GM21360 (cell line): ENCODE results near the gene ACSS1.
A peak's percentile ranks its signal among the peaks of the same experiment; 100 is the strongest.

Experiments used
- ATAC-seq: cut with Tn5 transposase; IDR thresholded peaks from one replicate; pipeline ENCODE4 v1.9.1; 2021; ENCODE audit warnings: mild to moderate bottlenecking, moderate library complexity; ENCODE audit not compliant: unreplicated experiment

The ACSS1 gene

DNA sequence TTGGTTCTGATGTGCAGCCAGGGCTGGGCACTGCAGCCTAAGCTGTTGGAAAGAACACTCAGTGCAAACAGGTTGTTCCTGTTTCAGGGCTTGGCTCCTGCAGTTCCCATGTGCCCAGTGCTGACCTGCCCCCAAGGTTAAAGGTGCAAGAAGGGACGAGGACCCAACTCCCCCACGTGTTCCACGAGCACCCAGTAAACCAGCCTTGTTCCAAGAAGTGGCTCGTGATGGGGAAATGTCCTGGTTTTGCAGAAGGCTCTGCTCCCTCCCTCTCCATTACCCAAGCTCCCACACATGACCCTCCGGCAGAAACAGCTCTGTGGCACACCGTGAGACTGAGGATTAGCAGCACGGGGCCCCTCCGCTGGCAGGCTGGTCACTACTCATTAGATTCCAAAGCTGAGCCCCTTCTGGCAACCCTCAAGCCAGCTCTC is 9.4 kb downstream of the ACSS1 start:
- no peak for ATAC-seq

GRCh38 chr20:25047766-25048165 is 10.2 kb downstream of the ACSS1 start:
- no peak for ATAC-seq

- ATAC-seq, result no peak
Measured at GRCh38 chr20:25046736-25047666, 10.9 kb downstream of the ACSS1 start.

GRCh38 chr20:25046181-25046641 is 11.7 kb downstream of the ACSS1 start:
- ATAC-seq, result no peak

DNA sequence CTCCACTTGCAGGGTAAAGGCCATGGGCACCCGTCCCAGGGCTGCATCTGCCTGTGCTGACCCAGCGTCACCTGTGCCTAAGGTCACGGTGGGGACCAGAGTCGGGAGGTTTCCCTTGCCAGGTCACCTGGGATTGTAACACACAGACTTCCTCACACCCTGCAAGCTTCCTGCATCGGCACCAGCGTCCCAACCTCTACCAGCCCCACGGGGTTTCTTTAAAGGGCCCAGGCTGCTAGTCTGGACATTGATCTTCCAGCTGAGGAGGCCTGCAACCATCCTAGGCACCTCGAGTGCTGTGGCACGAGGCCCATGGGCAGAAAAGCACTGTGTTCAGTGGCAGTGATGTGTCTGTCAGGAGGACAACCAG is 12.6 kb downstream of the ACSS1 start:
- ATAC-seq, result no peak

DNA sequence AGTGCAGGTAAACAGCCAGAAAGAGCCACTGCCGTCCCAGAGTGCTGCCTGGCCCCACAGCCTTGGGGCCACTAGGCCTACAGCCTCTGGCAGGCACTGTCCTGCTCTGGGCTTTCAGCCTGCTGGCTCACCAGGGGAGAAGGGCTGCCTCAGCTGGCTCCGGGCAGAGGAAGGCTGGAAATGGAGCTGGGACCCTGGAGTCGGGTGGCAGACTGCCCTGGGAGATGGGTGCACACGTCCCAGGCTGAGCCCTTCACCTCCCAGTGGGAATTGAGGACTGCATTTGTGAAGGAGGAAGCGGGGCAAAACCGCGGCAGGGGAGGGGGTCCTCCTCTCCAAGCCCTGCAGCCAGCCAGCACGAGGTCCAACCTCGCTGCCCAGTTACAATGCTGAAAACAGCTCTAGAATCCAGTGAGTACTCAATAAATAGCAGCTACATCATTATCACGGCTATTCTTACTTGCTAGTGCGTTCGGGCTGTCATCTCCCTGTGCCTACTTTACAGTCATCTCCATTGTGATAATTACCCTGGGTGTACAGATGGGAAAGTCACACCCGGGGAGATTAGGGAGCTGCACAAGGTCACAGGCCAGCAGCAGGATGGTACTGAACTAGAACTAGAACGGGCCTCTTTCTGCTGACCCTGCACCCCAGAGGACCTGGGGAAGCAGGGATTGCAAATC is 13.1 kb downstream of the ACSS1 start:
- ATAC-seq, result no peak

- no peak for ATAC-seq
Measured at GRCh38 chr20:25044261-25044560, 13.7 kb downstream of the ACSS1 start.

DNA sequence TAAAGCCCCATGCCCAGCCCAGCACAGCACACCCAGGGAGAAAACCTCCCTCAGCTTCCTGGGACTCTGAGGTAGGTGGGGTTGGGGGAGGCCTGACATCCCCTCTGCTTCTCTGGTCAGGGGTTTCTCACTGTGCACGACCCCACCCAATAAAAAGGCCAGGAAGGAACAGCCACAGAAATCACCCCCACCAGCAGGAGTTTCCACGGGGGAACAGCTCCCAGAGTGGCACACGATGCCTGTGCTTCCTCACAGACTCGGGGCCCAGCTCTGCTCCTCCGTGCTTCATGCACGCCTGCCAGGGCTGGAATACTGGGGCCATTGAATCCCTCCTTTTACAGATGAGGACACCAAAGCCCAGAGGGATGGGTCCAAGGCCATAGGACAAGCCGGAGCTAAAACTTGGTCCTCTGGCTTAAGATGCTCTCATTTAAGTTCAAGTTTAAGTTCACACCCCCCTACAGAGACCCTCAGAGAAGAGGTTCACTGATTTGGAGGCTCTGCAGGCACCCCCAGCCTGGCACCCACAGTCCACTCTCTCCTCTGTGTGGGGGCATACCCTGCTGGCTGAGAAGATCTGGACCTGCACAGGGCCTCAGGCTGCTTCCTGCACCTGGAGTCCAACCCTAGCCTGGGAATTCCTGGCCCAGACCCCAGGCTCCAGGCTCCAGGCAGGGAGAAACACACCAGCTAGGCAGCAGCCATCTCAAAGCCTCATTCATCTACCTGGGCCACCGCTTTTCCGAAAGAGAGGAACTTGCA is 14.3 kb downstream of the ACSS1 start:
- ATAC-seq, result no peak

DNA sequence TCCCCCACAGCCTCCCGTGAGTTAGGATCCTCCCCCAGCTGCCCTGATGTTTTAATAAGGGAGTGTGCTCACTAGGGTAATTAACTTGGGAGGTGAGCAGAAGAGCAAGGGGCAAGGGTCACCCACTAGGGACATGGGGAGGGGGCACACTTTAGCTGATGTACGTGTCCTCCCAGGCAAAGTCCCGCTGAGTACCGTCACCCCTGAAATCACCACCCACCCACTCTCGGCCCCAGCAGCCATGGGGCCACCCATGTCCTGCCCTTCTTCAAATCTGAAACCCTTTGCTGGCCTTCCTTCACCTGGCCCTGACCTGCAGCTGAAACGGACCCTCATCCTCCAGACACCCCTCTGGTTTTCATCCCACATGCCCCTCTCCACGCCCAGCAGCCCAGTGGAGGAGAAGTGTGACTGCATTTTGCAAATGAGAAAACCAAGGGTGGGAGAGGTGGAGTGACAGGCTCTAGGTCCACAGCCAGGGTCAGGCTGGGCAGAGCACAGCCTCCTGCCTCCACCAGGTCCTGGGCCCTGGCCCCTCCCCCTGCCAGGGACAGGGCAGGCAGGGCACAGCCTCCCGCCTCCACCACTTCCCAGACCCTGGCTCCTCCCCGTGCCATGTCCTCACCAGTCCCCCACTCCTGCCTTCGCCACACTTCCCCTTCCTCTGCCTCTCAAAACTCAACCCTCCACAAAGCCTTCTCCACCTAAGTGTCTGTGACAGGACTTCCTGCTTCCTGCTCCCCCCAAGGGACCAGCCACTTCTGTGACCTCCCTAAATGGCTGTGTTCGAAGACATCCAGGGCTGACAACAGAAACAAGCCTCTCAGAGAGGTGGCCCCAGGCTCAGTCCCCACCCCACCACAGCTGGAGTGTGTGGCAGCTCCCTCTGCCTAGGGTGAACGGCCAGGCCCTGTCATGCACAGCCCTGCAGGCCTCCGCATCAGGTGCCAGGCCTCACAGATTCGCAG is 15.1 kb downstream of the ACSS1 start:
- ATAC-seq, result peak; percentile 93

- ATAC-seq, result no peak
Measured at GRCh38 chr20:25041813-25042530, 16.0 kb downstream of the ACSS1 start.

GRCh38 chr20:25040438-25040831 is 17.5 kb downstream of the ACSS1 start:
- no peak for ATAC-seq

DNA sequence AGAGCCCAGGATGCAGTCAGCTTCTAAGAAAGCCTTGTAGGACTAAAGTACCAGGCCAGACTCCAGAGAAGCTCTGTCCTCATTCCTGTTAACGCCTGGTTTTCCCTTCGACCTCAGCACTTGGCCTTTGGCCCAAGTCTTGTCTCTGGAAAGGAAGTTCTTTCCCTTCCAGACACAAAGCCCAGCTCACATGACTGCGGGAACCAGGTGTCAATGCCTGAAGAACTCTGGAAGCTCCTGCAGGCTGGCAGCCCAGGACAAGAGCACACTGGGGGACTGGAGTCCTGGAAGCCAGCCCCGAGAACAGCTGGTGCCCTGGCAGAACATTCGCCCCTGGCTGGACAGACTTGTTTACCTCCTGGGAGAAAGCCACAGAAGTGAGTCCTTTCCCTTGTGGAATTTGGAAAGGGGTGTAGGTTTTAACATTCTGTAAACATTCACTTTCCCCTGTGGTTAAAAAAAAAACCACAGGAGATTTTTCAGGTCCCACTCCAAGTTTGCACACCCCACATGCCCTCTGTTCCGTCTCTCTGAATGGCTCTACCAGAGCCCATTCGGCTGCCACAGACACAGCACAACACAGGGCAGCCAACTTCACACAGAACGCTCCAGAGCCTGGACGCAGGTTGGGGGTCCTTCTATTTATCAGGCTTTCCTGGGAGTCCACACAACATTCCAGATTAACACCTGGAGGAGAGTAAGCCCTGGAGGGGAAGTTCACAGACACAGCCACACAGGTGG is 18.1 kb downstream of the ACSS1 start:
- no peak for ATAC-seq

- no peak for ATAC-seq
Measured at GRCh38 chr20:25038591-25039015, 19.3 kb downstream of the ACSS1 start.

DNA sequence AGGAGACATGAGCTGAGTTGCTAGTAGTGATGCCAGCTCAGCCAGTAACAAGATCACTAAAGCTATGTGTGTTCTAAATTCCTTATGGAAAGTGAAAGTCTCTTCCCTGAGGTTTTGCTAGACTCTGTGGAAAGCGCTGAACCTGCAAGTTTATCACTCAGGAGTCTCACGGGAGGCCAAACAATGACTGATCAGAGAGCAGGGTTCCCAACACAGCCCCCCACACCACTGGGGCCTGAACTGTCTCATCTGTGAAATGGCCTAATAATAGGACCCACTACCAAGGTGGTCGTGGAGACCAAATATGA is 19.9 kb downstream of the ACSS1 start:
- ATAC-seq, result no peak

- ATAC-seq, result no peak
Measured at GRCh38 chr20:25037288-25038102, 20.4 kb downstream of the ACSS1 start.

- ATAC-seq, result no peak
Measured at GRCh38 chr20:25036331-25036936, 21.5 kb downstream of the ACSS1 start.

DNA sequence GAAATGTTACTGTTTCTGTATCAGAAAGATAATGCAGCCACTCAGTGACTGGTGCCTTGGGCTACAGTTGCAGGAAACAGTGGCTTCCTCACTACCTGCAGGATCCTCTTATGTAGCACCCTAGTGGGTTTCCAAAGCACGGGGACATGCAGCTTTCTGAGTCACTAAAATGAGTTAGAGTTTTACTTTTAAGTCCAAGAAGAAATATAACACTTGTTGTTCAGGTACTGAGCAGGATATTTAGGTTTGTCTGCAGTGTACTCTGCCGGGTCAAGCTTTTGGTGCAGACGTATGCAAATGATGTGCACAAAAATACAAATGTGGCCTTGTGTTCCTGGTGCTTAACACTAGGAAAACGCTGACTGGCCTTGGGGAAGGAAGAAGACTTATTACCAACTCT is 22.0 kb downstream of the ACSS1 start:
- no peak for ATAC-seq

- no peak for ATAC-seq
Measured at GRCh38 chr20:25033924-25034300, 24.0 kb downstream of the ACSS1 start.
